Measurements from ENCODE around the gene MYO7B. TPM values are rescaled to one million over a fixed set of nuclear protein-coding genes. Genes with fewer than 3 reads are reported as not detected.
A peak's percentile ranks its signal among the peaks of the same experiment; 100 is the strongest.

Gene MYO7B
- total RNA-seq, 1 donor = under 0.01 TPM

DNA sequence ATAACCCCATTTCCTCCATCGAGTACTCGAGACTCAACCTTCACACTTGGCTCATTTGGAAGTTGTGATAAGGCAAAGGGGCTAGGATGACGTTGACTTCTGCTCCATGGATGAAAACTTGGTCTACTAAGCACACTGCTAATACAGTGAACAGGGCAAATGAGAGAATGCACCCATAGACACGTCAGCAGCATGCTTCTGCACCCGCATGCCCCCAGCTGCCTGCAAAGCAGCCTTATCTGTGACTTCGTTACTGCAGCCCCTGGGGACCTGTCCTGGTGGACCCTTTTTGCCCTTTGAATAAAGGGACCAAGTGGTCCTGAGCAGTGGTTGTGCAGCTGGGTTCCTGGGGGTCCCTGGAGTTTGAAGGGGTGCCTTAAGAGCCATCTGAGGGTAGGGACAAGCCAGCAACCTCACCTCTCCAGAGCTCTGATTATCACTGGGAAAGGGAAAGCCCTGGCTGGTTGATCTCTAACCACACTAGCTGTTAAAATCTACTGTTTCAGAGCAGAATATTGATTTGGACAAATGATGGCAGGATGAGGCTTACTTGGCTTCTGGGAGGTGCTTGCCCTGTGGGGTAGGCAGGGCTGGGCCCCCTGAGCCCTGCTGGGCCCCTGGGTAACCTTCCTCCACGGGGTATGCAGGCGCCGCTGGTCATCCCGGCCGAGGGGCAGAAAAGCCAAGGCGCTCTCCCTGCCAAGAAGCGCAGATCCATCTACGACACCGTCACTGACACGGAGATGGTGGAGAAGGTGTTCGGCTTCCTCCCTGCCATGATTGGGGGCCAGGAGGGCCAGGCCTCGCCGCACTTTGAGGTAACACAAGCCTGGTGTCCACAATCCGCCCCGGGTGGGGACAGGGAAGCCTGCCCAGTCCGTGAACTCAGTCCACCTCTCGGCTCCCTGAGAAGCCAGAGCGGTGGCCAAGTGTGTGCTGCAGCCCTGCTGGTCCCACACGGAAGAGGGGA is 72.9 kb downstream of the MYO7B start:
- Histone ChIP-seq H4K20me1 (ENCODE audit: insufficient read depth, low read length) (no peaks in the 10 kb centered on the region), H3K27ac (ENCODE audit: low read depth, low read length) (no peak overlapping the region), H3K4me1 (ENCODE audit: insufficient read depth, low read length) (no peaks in the 10 kb centered on the region), H3K4me3 (ENCODE audit: insufficient read depth, low read length) (no peak overlapping the region), H3K4me2 (ENCODE audit: insufficient read depth, low read length) (no peak overlapping the region), H3K27me3 (ENCODE audit: insufficient read depth, low read length) (no peaks in the 10 kb centered on the region), H3K79me2 (ENCODE audit: insufficient read depth, low read length) (no peaks in the 10 kb centered on the region), H3K36me3 (ENCODE audit: insufficient read depth, low read length) (no peaks in the 10 kb centered on the region), H3K9me3 (ENCODE audit: low read depth, low read length) (peaks cover 2% of the 10 kb centered on the region), H2AFZ (ENCODE audit: low read length) (no peak overlapping the region)
- peak; percentile 44 for DNase-seq (ENCODE audit: insufficient read length, low spot score, missing footprints)
- TF ChIP-seq, protein P1, sequence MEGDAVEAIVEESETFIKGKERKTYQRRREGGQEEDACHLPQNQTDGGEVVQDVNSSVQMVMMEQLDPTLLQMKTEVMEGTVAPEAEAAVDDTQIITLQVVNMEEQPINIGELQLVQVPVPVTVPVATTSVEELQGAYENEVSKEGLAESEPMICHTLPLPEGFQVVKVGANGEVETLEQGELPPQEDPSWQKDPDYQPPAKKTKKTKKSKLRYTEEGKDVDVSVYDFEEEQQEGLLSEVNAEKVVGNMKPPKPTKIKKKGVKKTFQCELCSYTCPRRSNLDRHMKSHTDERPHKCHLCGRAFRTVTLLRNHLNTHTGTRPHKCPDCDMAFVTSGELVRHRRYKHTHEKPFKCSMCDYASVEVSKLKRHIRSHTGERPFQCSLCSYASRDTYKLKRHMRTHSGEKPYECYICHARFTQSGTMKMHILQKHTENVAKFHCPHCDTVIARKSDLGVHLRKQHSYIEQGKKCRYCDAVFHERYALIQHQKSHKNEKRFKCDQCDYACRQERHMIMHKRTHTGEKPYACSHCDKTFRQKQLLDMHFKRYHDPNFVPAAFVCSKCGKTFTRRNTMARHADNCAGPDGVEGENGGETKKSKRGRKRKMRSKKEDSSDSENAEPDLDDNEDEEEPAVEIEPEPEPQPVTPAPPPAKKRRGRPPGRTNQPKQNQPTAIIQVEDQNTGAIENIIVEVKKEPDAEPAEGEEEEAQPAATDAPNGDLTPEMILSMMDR (IDR thresholded peaks at IDR 0.05; ENCODE audit: extremely low read depth, low read depth, low read length) = no peak

DNA sequence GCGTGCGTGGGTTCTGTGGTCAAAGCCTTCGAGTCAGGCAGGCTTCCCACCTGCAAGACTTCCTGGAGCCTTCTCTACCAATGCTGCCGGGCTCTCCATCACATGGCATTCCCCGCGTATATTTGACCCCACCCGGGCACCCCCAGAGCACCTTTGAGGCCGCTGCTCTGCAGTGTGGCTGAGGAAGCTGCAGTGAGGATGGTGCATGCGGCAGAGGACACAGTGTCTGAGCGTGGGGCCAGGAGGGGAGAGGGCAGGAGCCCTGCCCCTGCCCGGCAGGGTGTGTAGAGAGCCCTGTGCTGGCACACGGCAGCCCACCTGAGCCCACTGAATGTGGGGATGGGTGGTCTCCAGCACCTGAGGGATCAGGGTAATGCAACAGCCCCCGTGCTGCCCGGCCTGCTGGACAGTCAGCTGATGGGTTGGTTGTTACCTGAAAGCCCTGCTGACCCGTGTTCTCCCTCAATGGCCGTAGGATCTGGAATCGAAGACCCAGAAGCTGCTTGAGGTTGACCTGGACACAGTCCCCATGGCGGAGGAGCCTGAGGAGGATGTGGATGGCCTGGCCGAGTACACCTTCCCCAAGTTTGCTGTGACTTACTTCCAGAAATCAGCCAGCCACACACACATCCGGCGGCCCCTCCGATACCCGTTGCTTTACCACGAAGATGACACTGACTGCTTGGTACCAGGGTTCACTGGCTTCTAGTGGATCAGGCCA is 73.7 kb downstream of the MYO7B start:
- peak; percentile 31 for DNase-seq (ENCODE audit: insufficient read length, low spot score, missing footprints)
- H4K20me1 ChIP-seq (ENCODE audit: insufficient read depth, low read length) = no peaks in the 10 kb centered on the region
- H3K79me2 ChIP-seq (ENCODE audit: insufficient read depth, low read length) = no peaks in the 10 kb centered on the region
- H3K4me3 ChIP-seq (ENCODE audit: insufficient read depth, low read length) = no peak overlapping the region
- H3K4me1 ChIP-seq (ENCODE audit: insufficient read depth, low read length) = no peaks in the 10 kb centered on the region
- H3K27ac ChIP-seq (ENCODE audit: low read depth, low read length) = no peak overlapping the region
- no peaks in the 10 kb centered on the region for H3K27me3 ChIP-seq (ENCODE audit: insufficient read depth, low read length)
- H3K36me3 ChIP-seq (ENCODE audit: insufficient read depth, low read length) = no peaks in the 10 kb centered on the region
- no peak overlapping the region for H2AFZ ChIP-seq (ENCODE audit: low read length)
- TF ChIP-seq, protein P1 (IDR thresholded peaks at IDR 0.05; ENCODE audit: extremely low read depth, low read depth, low read length) = no peak
- no peak overlapping the region for H3K4me2 ChIP-seq (ENCODE audit: insufficient read depth, low read length)
- H3K9me3 ChIP-seq (ENCODE audit: low read depth, low read length) = no peaks in the 10 kb centered on the region

DNA sequence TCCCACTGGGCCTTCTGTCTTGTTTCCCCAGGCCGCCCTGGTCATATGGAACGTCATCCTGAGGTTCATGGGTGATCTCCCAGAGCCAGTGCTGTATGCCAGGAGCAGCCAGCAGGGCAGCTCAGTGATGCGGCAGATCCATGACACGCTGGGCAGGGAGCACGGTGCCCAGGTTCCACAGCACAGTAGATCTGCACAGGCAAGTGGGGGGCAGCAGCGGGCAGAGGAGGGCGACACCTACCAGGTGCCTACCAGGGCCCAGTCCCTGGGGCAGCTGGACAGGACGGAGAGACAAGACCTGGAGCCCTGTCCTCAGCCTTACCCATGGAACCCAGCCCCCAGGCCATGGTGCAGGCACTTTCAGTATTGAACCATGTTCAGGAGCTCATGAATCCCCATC is 74.3 kb downstream of the MYO7B start:
- no peaks in the 10 kb centered on the region for H3K9me3 ChIP-seq (ENCODE audit: low read depth, low read length)
- H2AFZ ChIP-seq (ENCODE audit: low read length) = no peak overlapping the region
- H3K4me1 ChIP-seq (ENCODE audit: insufficient read depth, low read length) = peaks cover 2% of the 10 kb centered on the region
- no peak overlapping the region for H3K27ac ChIP-seq (ENCODE audit: low read depth, low read length)
- TF ChIP-seq, protein P1 (IDR thresholded peaks at IDR 0.05; ENCODE audit: extremely low read depth, low read depth, low read length) = no peak
- no peaks in the 10 kb centered on the region for H3K27me3 ChIP-seq (ENCODE audit: insufficient read depth, low read length)
- H4K20me1 ChIP-seq (ENCODE audit: insufficient read depth, low read length) = no peaks in the 10 kb centered on the region
- H3K4me3 ChIP-seq (ENCODE audit: insufficient read depth, low read length) = no peak overlapping the region
- no peaks in the 10 kb centered on the region for H3K36me3 ChIP-seq (ENCODE audit: insufficient read depth, low read length)
- no peak overlapping the region for H3K4me2 ChIP-seq (ENCODE audit: insufficient read depth, low read length)
- DNase-seq (ENCODE audit: insufficient read length, low spot score, missing footprints) = no peak
- H3K79me2 ChIP-seq (ENCODE audit: insufficient read depth, low read length) = no peaks in the 10 kb centered on the region

DNA sequence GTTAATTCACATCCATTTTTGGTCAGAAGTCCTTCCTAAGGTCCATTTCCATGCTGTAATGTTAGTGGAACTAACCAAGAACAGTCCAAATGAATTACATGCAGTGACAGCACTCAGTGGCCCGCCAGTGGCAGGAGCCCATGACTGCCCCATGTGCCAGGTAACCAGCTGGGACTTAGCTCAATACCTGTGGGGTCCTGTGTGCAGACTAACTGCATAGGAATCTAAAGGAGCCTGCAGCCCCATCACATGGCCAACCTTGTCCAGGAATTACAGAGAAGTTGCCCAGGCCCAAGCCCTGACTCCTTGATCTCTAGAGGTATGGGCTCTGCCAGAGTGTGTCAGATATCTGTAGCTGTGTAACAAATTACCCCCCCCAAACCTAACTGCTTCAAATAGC is 75.1 kb downstream of the MYO7B start:
- H3K79me2 ChIP-seq (ENCODE audit: insufficient read depth, low read length) = no peaks in the 10 kb centered on the region
- no peak overlapping the region for H3K27ac ChIP-seq (ENCODE audit: low read depth, low read length)
- DNase-seq (ENCODE audit: insufficient read length, low spot score, missing footprints) = no peak
- H3K4me3 ChIP-seq (ENCODE audit: insufficient read depth, low read length) = no peak overlapping the region
- no peak overlapping the region for H3K4me2 ChIP-seq (ENCODE audit: insufficient read depth, low read length)
- no peaks in the 10 kb centered on the region for H3K9me3 ChIP-seq (ENCODE audit: low read depth, low read length)
- no peaks in the 10 kb centered on the region for H3K27me3 ChIP-seq (ENCODE audit: insufficient read depth, low read length)
- TF ChIP-seq, protein P1 (IDR thresholded peaks at IDR 0.05; ENCODE audit: extremely low read depth, low read depth, low read length) = no peak
- no peaks in the 10 kb centered on the region for H3K36me3 ChIP-seq (ENCODE audit: insufficient read depth, low read length)
- no peaks in the 10 kb centered on the region for H4K20me1 ChIP-seq (ENCODE audit: insufficient read depth, low read length)
- no peak overlapping the region for H2AFZ ChIP-seq (ENCODE audit: low read length)
- peaks cover 6% of the 10 kb centered on the region for H3K4me1 ChIP-seq (ENCODE audit: insufficient read depth, low read length)
